ENCODE results near the gene MYOZ3. TPM values are rescaled to one million over a fixed set of nuclear protein-coding genes. Genes with fewer than 3 reads are reported as not detected.

MYOZ3 gene
- not detected in 2 replicates for total RNA-seq

GRCh38 chr5:150661086-150661485, at the start of gene MYOZ3:
MYOZ3 (plus strand) TSS chr5:150661251; CDS start chr5:150662942, 1,691 bp downstream.

GRCh38 chr5:150640311-150641005, 20.6 kb upstream of the MYOZ3 start, which contains the start of gene SYNPO:
SYNPO (plus strand) TSS chr5:150640660; CDS start chr5:150648276, 7,616 bp downstream.

GRCh38 chr5:150700594-150701377, 39.7 kb downstream of the MYOZ3 start, which contains the start of gene RBM22:
RBM22 (minus strand) TSS chr5:150701062; CDS start chr5:150700985, 77 bp downstream.

Other genes starting within 250 kb of the MYOZ3 start
- gene CD74, start 248.3 kb upstream of the MYOZ3 start, total RNA-seq: 7.5 and 9.1 TPM in 2 replicates
- 3,217 and 4,159 TPM in 2 replicates for gene RPS14, start 211.5 kb upstream of the MYOZ3 start, total RNA-seq
- 129 and 169 TPM in 2 replicates for gene NDST1, start 153.1 kb upstream of the MYOZ3 start, total RNA-seq
- 7.3 and 8.6 TPM in 2 replicates for gene SYNPO, start 20.6 kb upstream of the MYOZ3 start, total RNA-seq
- gene RBM22, start 39.8 kb downstream of the MYOZ3 start, total RNA-seq: 22.8 and 33.4 TPM in 2 replicates
- 25.8 and 32.9 TPM in 2 replicates for gene DCTN4, start 97.8 kb downstream of the MYOZ3 start, total RNA-seq
- 12.4 and 15.4 TPM in 2 replicates for gene SMIM3, start 117.5 kb downstream of the MYOZ3 start, total RNA-seq
- not detected in 2 replicates for gene IRGM, start 185.3 kb downstream of the MYOZ3 start, total RNA-seq
- gene ZNF300, start 243.7 kb downstream of the MYOZ3 start, total RNA-seq: 3.7 and 4.0 TPM in 2 replicates